Mesodermal cell (in vitro differentiated cells): Measurements from ENCODE around the gene LPCAT1.

ENCODE experiments used
- H3K27ac ChIP-seq: 2 replicates; pipeline ENCODE4 v1.7.0; 2013; ENCODE audit warnings: mild to moderate bottlenecking, low read depth, low read length, moderate library complexity; ENCODE audit not compliant: severe bottlenecking
- H3K36me3 ChIP-seq: 2 replicates; pipeline ENCODE4 v1.7.1; 2013; ENCODE audit warnings: mild to moderate bottlenecking, low read length, moderate library complexity; ENCODE audit not compliant: control insufficient read depth, insufficient read depth
- H3K4me1 ChIP-seq: one replicate; pipeline ENCODE4 v1.7.1; 2013; ENCODE audit warnings: mild to moderate bottlenecking, low read length; ENCODE audit not compliant: insufficient read depth, control insufficient read depth, poor library complexity, severe bottlenecking
- H3K4me3 ChIP-seq: 2 replicates; pipeline ENCODE4 v1.7.0; 2013; ENCODE audit warnings: low read length, control low read depth, mild to moderate bottlenecking; ENCODE audit not compliant: insufficient read depth, poor library complexity, severe bottlenecking; ENCODE audit errors: extremely low read depth
- H3K9me3 ChIP-seq: 2 replicates; pipeline ENCODE4 v1.7.1; 2013; ENCODE audit warnings: mild to moderate bottlenecking, low read length, moderate library complexity; ENCODE audit not compliant: control insufficient read depth
- WGBS, 2 experiments: methylation state at CpG; one replicate each; pipeline ENCODE4 v1.1.5; 2013; ENCODE audit warnings: missing lambda C conversion rate in 2 of 2; ENCODE audit not compliant: insufficient coverage in 2 of 2; 5-methylcytosine and 5-hydroxymethylcytosine counted together

LPCAT1 gene

GRCh38 chr5:1500411-1501091 is 23.2 kb downstream of the LPCAT1 start:
- Histone ChIP-seq H3K4me3 (no peak overlapping the region), H3K9me3 (no peaks in the 10 kb centered on the region), H3K4me1 (no peaks in the 10 kb centered on the region), H3K36me3 (peaks cover 48% of the 10 kb centered on the region), H3K27ac (no peak overlapping the region)
- 92 to 93% methylated on average over 15 of the region's 16 CpGs for WGBS, 2 experiments

- Histone ChIP-seq H3K36me3 (peaks cover 49% of the 10 kb centered on the region), H3K27ac (no peak overlapping the region)
These were observed 23.9 kb downstream of the LPCAT1 start for GRCh38 chr5:1499851-1500250.

GRCh38 chr5:1498623-1499416 is 24.9 kb downstream of the LPCAT1 start:
- no peaks in the 10 kb centered on the region for H3K9me3 ChIP-seq
- no peak overlapping the region for H3K4me3 ChIP-seq
- H3K27ac ChIP-seq, result no peak overlapping the region
- 85 to 87% methylated on average over 14 to 15 of the region's 17 CpGs for WGBS, 2 experiments
- no peaks in the 10 kb centered on the region for H3K4me1 ChIP-seq
- H3K36me3 ChIP-seq, result peaks cover 58% of the 10 kb centered on the region

More at GRCh38 chr5:1499851-1500250, 23.9 kb downstream of the LPCAT1 start:
- Histone ChIP-seq H3K9me3 (no peaks in the 10 kb centered on the region), H3K4me3 (no peak overlapping the region), H3K4me1 (no peaks in the 10 kb centered on the region)
- WGBS, 2 experiments, result 91 to 99% methylated on average over 6 to 7 of the region's 10 CpGs

- no peak overlapping the region for H3K27ac ChIP-seq
- no peaks in the 10 kb centered on the region for H3K4me1 ChIP-seq
- no peaks in the 10 kb centered on the region for H3K9me3 ChIP-seq
- H3K4me3 ChIP-seq, result no peak overlapping the region
- peaks cover 66% of the 10 kb centered on the region for H3K36me3 ChIP-seq
- WGBS, 2 experiments, result 94 to 96% methylated on average over 17 of the region's 18 CpGs
These were observed 25.8 kb downstream of the LPCAT1 start for GRCh38 chr5:1497795-1498622.

GRCh38 chr5:1497242-1497777 is 26.4 kb downstream of the LPCAT1 start:
- Histone ChIP-seq H3K4me3 (no peak overlapping the region), H3K27ac (no peak overlapping the region), H3K4me1 (no peaks in the 10 kb centered on the region), H3K9me3 (no peaks in the 10 kb centered on the region), H3K36me3 (peaks cover 73% of the 10 kb centered on the region)
- 92 to 96% methylated on average over 9 to 14 of the region's 14 CpGs for WGBS, 2 experiments

- H3K4me3 ChIP-seq, result no peak overlapping the region
- H3K9me3 ChIP-seq, result no peaks in the 10 kb centered on the region
- 89 to 93% methylated on average over 5 to 6 of the region's 6 CpGs for WGBS, 2 experiments
- peaks cover 81% of the 10 kb centered on the region for H3K36me3 ChIP-seq
- no peaks in the 10 kb centered on the region for H3K4me1 ChIP-seq
- H3K27ac ChIP-seq, result no peak overlapping the region
These were observed 28.2 kb downstream of the LPCAT1 start for GRCh38 chr5:1495525-1495897.

GRCh38 chr5:1494780-1495524 is 28.8 kb downstream of the LPCAT1 start:
- no peaks in the 10 kb centered on the region for H3K9me3 ChIP-seq
- peaks cover 84% of the 10 kb centered on the region for H3K36me3 ChIP-seq
- H3K4me3 ChIP-seq, result no peak overlapping the region
- 97% methylated on average over 39 to 42 of the region's 50 CpGs for WGBS, 2 experiments
- no peak overlapping the region for H3K27ac ChIP-seq
- H3K4me1 ChIP-seq, result peaks cover 5% of the 10 kb centered on the region

GRCh38 chr5:1493941-1494340 is 29.8 kb downstream of the LPCAT1 start:
- H3K9me3 ChIP-seq, result no peaks in the 10 kb centered on the region
- 93 to 95% methylated on average over 10 to 11 of the region's 12 CpGs for WGBS, 2 experiments
- no peak overlapping the region for H3K27ac ChIP-seq
- H3K4me1 ChIP-seq, result peaks cover 5% of the 10 kb centered on the region
- H3K4me3 ChIP-seq, result no peak overlapping the region
- H3K36me3 ChIP-seq, result peaks cover 86% of the 10 kb centered on the region

GRCh38 chr5:1493413-1493812 is 30.3 kb downstream of the LPCAT1 start:
- H3K4me3 ChIP-seq, result no peak overlapping the region
- H3K9me3 ChIP-seq, result no peaks in the 10 kb centered on the region
- H3K4me1 ChIP-seq, result peaks cover 5% of the 10 kb centered on the region
- 93 to 94% methylated on average over 14 of the region's 16 CpGs for WGBS, 2 experiments
- H3K27ac ChIP-seq, result no peak overlapping the region
- H3K36me3 ChIP-seq, result peaks cover 86% of the 10 kb centered on the region

GRCh38 chr5:1492757-1493156 is 31.0 kb downstream of the LPCAT1 start:
- Histone ChIP-seq H3K4me3 (no peak overlapping the region), H3K27ac (no peak overlapping the region), H3K36me3 (peaks cover 86% of the 10 kb centered on the region), H3K4me1 (peaks cover 5% of the 10 kb centered on the region), H3K9me3 (no peaks in the 10 kb centered on the region)
- 91 to 94% methylated on average over 11 to 12 of the region's 12 CpGs for WGBS, 2 experiments
